ENCODE measurements around the gene SMAGP. TPM values are rescaled to one million over a fixed set of nuclear protein-coding genes. Genes with fewer than 3 reads are reported as not detected.

The SMAGP gene
- total RNA-seq, 4 donors from 2014 or later, result 1.2 to 19.0 (median 9.5) TPM

- DNase-seq, result no peak
- TF ChIP-seq CTCF (IDR thresholded peaks at IDR 0.05) (no peak), POLR2A (IDR thresholded peaks at IDR 0.05) (no peak)
- peaks cover under 1 to 6% of the 10 kb centered on the region in 2 donors for H3K4me1 ChIP-seq
- no peaks in the 10 kb centered on the region for H3K36me3 ChIP-seq
- no peaks in the 10 kb centered on the region for H3K9me3 ChIP-seq
- no peak overlapping the region for H3K27ac ChIP-seq
- H3K4me3 ChIP-seq, result no peak overlapping the region
- no peaks in the 10 kb centered on the region for H3K27me3 ChIP-seq
- intact Hi-C loops (cut with DNase I; ENCODE audit: low total_unique reads), result loop anchor here (5.0 kb wide), 1 partner anchor 33 kb away; no protein-coding TSS in a partner anchor
Observed at GRCh38 chr12:51245476-51246253, 24.6 kb downstream of the SMAGP start.

- no peak for DNase-seq
- intact Hi-C loops (cut with DNase I; ENCODE audit: low total_unique reads), result no loop called here
- H3K9me3 ChIP-seq, result no peaks in the 10 kb centered on the region
- H3K27me3 ChIP-seq, result no peaks in the 10 kb centered on the region
- TF ChIP-seq CTCF (IDR thresholded peaks at IDR 0.05), result no peak
- no peak for TF ChIP-seq POLR2A (IDR thresholded peaks at IDR 0.05)
- peaks cover 8% of the 10 kb centered on the region in 2 donors for H3K4me1 ChIP-seq
- no peak overlapping the region for H3K4me3 ChIP-seq
- no peaks in the 10 kb centered on the region for H3K36me3 ChIP-seq
- H3K27ac ChIP-seq, result no peak overlapping the region
Observed at GRCh38 chr12:51244269-51244668, 25.9 kb downstream of the SMAGP start.

DNA sequence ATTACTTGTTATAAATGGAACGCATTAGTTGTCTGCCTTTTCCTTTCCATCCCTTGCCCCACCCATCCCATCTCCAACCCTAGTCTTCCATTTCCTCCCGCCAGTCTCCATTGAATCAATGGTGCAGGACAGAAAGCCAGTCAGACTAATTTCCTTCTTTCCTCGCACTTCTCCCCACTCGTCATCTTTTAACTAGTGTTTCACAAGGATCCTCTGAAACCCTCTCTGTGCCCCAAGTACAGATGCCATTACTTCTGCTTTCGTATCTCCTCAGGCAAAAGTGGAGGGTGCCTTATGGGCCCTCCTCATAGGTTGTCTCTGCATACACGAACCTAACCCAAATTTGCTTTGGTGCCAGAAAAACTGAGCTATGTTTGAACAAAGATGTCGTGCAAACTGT is 27.3 kb downstream of the SMAGP start:
- peaks cover 8 to 13% of the 10 kb centered on the region in 2 donors for H3K4me1 ChIP-seq
- no peaks in the 10 kb centered on the region for H3K9me3 ChIP-seq
- no peak overlapping the region for H3K27ac ChIP-seq
- no peak for DNase-seq
- TF ChIP-seq POLR2A (IDR thresholded peaks at IDR 0.05), result no peak
- no peak for TF ChIP-seq CTCF (IDR thresholded peaks at IDR 0.05)
- no peaks in the 10 kb centered on the region for H3K27me3 ChIP-seq
- H3K36me3 ChIP-seq, result no peaks in the 10 kb centered on the region
- intact Hi-C loops (cut with DNase I; ENCODE audit: low total_unique reads), result no loop called here
- no peak overlapping the region for H3K4me3 ChIP-seq

DNA sequence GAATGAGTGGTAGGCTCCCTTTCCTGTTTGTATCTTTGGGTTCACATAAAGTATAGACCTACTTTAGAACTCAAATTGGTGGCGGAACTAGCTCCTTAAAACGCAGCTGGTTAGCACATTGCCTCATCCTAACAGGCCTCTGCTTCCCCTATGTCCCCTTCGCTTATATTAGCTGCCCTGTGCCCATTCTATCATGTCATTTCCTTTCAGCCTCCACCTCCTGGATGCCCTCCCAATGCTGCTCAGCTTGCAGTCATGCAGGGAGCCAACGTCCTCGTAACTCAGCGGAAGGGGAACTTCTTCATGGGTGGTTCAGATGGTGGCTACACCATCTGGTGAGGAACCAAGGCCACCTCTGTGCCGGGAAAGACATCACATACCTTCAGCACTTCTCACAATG is 28.1 kb downstream of the SMAGP start:
- H3K9me3 ChIP-seq, result no peaks in the 10 kb centered on the region
- TF ChIP-seq CTCF (IDR thresholded peaks at IDR 0.05) (no peak), POLR2A (IDR thresholded peaks at IDR 0.05) (no peak)
- H3K27me3 ChIP-seq, result no peaks in the 10 kb centered on the region
- no peak overlapping the region for H3K27ac ChIP-seq
- intact Hi-C loops (cut with DNase I; ENCODE audit: low total_unique reads), result no loop called here
- no peaks in the 10 kb centered on the region for H3K36me3 ChIP-seq
- H3K4me1 ChIP-seq, result peaks cover 8 to 14% of the 10 kb centered on the region in 2 donors
- DNase-seq, result no peak
- H3K4me3 ChIP-seq, result no peak overlapping the region

- no peak for TF ChIP-seq POLR2A (IDR thresholded peaks at IDR 0.05)
- H3K4me1 ChIP-seq, result peaks cover 8 to 14% of the 10 kb centered on the region in 2 donors
- H3K36me3 ChIP-seq, result no peaks in the 10 kb centered on the region
- intact Hi-C loops (cut with DNase I; ENCODE audit: low total_unique reads), result no loop called here
- H3K4me3 ChIP-seq, result no peak overlapping the region
- H3K27ac ChIP-seq, result no peak overlapping the region
- no peaks in the 10 kb centered on the region for H3K9me3 ChIP-seq
- H3K27me3 ChIP-seq, result no peaks in the 10 kb centered on the region
- DNase-seq, result no peak
Observed at GRCh38 chr12:51240971-51241370, 29.2 kb downstream of the SMAGP start.
